Muscle layer of duodenum (tissue), 2 donors: ENCODE data around the gene HLA-DQA1.
"Not testable (repeated sequence)": the region's sequence is repeated elsewhere in the genome, so short reads cannot be mapped to it uniquely, and the experiment has no call there.

Experiments
- H3K27ac ChIP-seq: one replicate; pipeline ENCODE4 v1.7.0; 2013; ENCODE audit warnings: mild to moderate bottlenecking, low read length
- H3K27me3 ChIP-seq: one replicate; pipeline ENCODE4 v1.7.0; 2013; ENCODE audit warnings: low read depth, mild to moderate bottlenecking, control low read depth, low read length
- H3K36me3 ChIP-seq, 2 donors: one replicate each; pipeline ENCODE4 v1.7.0; 2013; ENCODE audit warnings: low read length in 2 of 2, control low read depth in 1 of 2, mild to moderate bottlenecking in 1 of 2; ENCODE audit not compliant: insufficient read depth in 2 of 2, control insufficient read depth in 1 of 2
- H3K4me1 ChIP-seq, 2 donors: one replicate each; pipeline ENCODE4 v1.7.0; 2013; ENCODE audit warnings: low read length in 2 of 2, mild to moderate bottlenecking in 2 of 2, control low read depth in 1 of 2, moderate library complexity in 1 of 2; ENCODE audit not compliant: insufficient read depth in 2 of 2, control insufficient read depth in 1 of 2
- H3K4me3 ChIP-seq, 2 donors: one replicate each; pipeline ENCODE4 v1.7.0; 2013; ENCODE audit warnings: low read length in 2 of 2, low read depth in 1 of 2, mild to moderate bottlenecking in 1 of 2
- H3K9me3 ChIP-seq, 2 donors: one replicate each; pipeline ENCODE4 v1.7.0; 2013; ENCODE audit warnings: low read length in 2 of 2, control low read depth in 1 of 2, mild to moderate bottlenecking in 1 of 2; ENCODE audit not compliant: control insufficient read depth in 1 of 2
- donor health status: healthy.

The HLA-DQA1 gene

DNA sequence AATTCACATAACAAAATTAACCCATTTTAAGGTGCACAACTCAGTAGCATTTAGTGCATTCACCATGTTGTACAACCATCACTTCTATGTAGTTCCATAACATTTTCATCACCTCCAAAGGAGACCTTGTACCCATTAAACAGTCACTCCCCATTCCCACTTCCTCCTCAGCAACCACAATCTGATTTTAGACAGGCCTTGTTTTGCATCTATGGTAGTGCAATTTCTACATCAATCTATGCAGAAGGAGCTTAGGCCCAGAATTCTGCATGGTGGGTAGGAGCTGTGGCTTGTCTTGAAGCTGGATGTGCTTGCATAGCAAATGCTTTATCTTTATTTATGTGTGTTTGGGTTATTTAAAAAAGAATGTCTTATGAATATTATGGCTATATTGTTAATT lies 13.5 kb upstream of the HLA-DQA1 start:
- Histone ChIP-seq H3K4me1 (no peaks in the 10 kb centered on the region), H3K9me3 (no peaks in the 10 kb centered on the region), H3K36me3 (no peaks in the 10 kb centered on the region), H3K27ac (no peak overlapping the region), H3K27me3 (no peaks in the 10 kb centered on the region), H3K4me3 (no peak overlapping the region)

- H3K4me3 ChIP-seq, result no peak overlapping the region
- no peak overlapping the region for H3K27ac ChIP-seq
- H3K36me3 ChIP-seq, result no peaks in the 10 kb centered on the region
- no peaks in the 10 kb centered on the region for H3K9me3 ChIP-seq
- H3K27me3 ChIP-seq, result no peaks in the 10 kb centered on the region
- no peaks in the 10 kb centered on the region for H3K4me1 ChIP-seq
Observed at GRCh38 chr6:32624565-32624964, 12.6 kb upstream of the HLA-DQA1 start.

DNA sequence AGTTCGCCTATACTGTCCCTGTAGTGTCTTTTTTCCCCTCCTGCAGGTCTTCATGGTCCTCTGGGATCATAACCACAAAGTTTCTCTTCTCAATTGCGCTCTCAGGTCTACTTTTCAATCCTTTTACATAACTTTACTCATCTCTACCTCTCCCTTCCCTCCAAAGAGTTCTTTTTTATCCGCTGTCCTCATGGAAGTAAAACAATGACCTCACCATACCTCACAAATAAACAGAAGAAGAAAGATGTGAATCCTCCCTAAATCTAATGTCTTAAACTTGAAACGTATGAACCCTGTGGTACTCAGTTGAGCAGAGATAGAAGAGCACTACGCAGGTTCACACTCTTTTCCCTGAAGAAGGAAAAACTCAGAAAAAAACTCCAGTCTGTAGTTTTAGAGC lies 12.1 kb upstream of the HLA-DQA1 start:
- H3K27me3 ChIP-seq, result no peaks in the 10 kb centered on the region
- H3K27ac ChIP-seq, result no peak overlapping the region
- no peaks in the 10 kb centered on the region for H3K36me3 ChIP-seq

DNA sequence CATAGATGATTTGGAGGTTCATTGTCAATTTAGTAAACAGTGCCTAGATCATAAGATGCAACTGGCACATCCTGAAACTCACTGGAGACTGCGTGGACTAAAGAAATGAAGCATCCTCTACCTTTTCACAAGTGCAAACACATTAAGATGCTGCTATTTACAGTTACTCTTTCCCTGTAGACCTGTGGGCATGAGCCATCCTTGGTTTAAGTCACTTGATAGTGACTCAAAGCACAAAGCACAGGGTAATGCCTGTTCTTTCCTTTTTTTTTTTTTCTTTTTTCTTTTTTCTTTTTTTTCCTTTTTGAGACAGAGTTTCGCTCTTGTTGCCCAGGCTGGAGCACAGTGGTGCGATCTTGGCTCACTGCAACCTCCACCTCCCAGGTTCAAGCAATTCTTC lies 10.0 kb upstream of the HLA-DQA1 start:
- Histone ChIP-seq H3K9me3 (no peaks in the 10 kb centered on the region), H3K36me3 (no peaks in the 10 kb centered on the region), H3K4me1 (no peaks in the 10 kb centered on the region), H3K27ac (no peak overlapping the region), H3K27me3 (no peaks in the 10 kb centered on the region), H3K4me3 (no peak overlapping the region)

More for the DNA sequence above, 12.1 kb upstream of the HLA-DQA1 start:
- no peaks in the 10 kb centered on the region for H3K4me1 ChIP-seq
- H3K9me3 ChIP-seq, result no peaks in the 10 kb centered on the region
- no peak overlapping the region for H3K4me3 ChIP-seq

- H3K36me3 ChIP-seq, result no peaks in the 10 kb centered on the region
- H3K27ac ChIP-seq, result no peak overlapping the region
- H3K27me3 ChIP-seq, result no peaks in the 10 kb centered on the region
- no peaks in the 10 kb centered on the region for H3K9me3 ChIP-seq
- no peaks in the 10 kb centered on the region for H3K4me1 ChIP-seq
- no peak overlapping the region for H3K4me3 ChIP-seq
Observed at GRCh38 chr6:32627831-32628230, 9.4 kb upstream of the HLA-DQA1 start.

GRCh38 chr6:32629793-32630192 lies 7.4 kb upstream of the HLA-DQA1 start:
- H3K27ac ChIP-seq, H3K27me3 ChIP-seq, H3K4me1 ChIP-seq, H3K36me3 ChIP-seq, H3K9me3 ChIP-seq, H3K4me3 ChIP-seq: not testable (repeated sequence)

- no peak overlapping the region for H3K27ac ChIP-seq
- no peaks in the 10 kb centered on the region for H3K9me3 ChIP-seq
- H3K4me1 ChIP-seq, result no peaks in the 10 kb centered on the region
- peaks cover 4% of the 10 kb centered on the region for H3K27me3 ChIP-seq
- no peak overlapping the region for H3K4me3 ChIP-seq
- no peaks in the 10 kb centered on the region for H3K36me3 ChIP-seq
Observed at GRCh38 chr6:32635526-32636123, 1.6 kb upstream of the HLA-DQA1 start.

GRCh38 chr6:32637883-32638282 lies 677 bp downstream of the HLA-DQA1 start:
- H3K4me1 ChIP-seq, result no peaks in the 10 kb centered on the region
- no peak overlapping the region for H3K27ac ChIP-seq
- peak overlapping the region in 1 of 2 donors; percentile 19 for H3K4me3 ChIP-seq
- H3K36me3 ChIP-seq, result no peaks in the 10 kb centered on the region
- H3K9me3 ChIP-seq, result no peaks in the 10 kb centered on the region
- peaks cover 4% of the 10 kb centered on the region for H3K27me3 ChIP-seq

GRCh38 chr6:32638532-32639219 lies 1.5 kb downstream of the HLA-DQA1 start:
- Histone ChIP-seq H3K4me1 (no peaks in the 10 kb centered on the region), H3K27ac (no peak overlapping the region), H3K27me3 (peaks cover 4% of the 10 kb centered on the region), H3K9me3 (no peaks in the 10 kb centered on the region), H3K4me3 (no peak overlapping the region), H3K36me3 (no peaks in the 10 kb centered on the region)

- H3K4me1 ChIP-seq, result no peaks in the 10 kb centered on the region
- H3K27me3 ChIP-seq, result peaks cover 4% of the 10 kb centered on the region
- no peak overlapping the region for H3K4me3 ChIP-seq
Observed at GRCh38 chr6:32639440-32640394, 2.5 kb downstream of the HLA-DQA1 start.

DNA sequence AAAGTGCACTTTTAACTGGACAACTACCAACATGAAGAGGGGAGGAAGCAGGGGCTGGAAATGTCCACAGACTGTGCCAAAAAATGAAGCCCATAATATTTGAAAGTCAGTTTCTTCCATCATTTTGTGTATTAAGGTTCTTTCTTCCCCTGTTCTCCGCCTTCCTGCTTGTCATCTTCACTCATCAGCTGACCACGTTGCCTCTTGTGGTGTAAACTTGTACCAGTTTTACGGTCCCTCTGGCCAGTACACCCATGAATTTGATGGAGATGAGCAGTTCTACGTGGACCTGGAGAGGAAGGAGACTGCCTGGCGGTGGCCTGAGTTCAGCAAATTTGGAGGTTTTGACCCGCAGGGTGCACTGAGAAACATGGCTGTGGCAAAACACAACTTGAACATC lies 3.9 kb downstream of the HLA-DQA1 start:
- Histone ChIP-seq H3K36me3 (no peaks in the 10 kb centered on the region), H3K9me3 (no peaks in the 10 kb centered on the region), H3K27me3 (peaks cover 4% of the 10 kb centered on the region), H3K4me3 (no peak overlapping the region), H3K27ac (no peak overlapping the region), H3K4me1 (no peaks in the 10 kb centered on the region)

More at GRCh38 chr6:32639440-32640394, 2.5 kb downstream of the HLA-DQA1 start:
- H3K27ac ChIP-seq, result no peak overlapping the region
- H3K36me3 ChIP-seq, result no peaks in the 10 kb centered on the region
- no peaks in the 10 kb centered on the region for H3K9me3 ChIP-seq
